T-helper 2 cell (primary cell): ENCODE measurements around the gene ZNF35.
A peak's percentile ranks its signal among the peaks of the same experiment; 100 is the strongest.

Source experiments
- DNase-seq, 5 experiments: peaks; one replicate each; pipeline versions ENCODE4 v3.0.0 to v3.0.0-alpha.2; 2012 to 2022

Gene ZNF35

DNA sequence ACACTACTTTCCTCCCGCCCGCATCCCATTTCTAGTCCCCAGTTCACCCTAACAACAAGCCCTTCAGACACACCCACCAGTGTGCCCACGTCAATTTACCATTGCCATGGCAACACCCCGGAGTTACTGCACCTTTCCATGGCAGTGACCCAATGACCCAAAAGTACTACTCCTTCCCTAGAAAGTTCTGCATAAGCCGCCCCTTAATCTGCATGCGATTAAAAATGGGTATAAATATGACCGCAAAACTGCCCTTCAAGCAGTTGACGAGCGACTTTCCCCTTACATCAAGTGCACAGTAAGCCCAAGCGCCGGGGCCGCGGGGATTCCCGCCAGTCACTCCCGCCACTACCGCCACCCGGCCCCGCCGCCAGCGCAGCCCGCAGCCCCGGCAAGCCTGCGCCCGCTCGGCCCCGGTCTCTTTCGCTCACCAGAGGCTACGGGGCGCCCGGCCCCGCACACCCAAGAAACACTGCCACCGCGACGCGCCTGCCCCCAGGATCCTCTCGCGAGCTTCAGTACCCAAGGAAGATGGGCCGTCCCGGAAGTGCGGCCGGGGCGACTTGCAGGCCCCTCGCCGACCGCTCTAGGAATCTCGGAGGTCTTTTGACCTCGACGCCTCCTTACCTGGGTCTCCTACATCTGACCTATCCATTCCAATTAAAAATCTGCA lies 36.7 kb downstream of the ZNF35 start:
- peak in 2 of 5 experiments; percentile 19 to 55 for DNase-seq

DNA sequence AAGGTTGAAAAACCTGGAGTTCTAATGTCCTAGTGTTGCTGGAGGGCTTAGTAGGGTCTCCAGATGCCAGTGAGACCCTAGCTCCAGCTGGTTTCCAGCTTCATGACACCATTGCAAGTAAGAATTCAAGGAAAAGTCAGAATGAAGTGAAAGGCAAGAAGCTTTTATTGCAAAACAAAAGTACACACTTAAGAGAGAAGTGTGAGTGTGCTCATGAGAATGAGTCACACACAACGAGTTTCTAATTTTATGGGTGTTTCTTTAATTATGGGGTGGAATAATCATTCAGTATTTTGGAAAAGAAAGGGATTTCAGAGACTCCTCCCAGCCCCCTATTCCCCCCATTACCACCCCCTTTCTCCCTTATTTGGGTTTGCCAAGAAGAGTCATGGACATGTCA lies 39.4 kb downstream of the ZNF35 start:
- DNase-seq, result no peak
